DND-41 (cell line): ENCODE measurements around the gene COX6A1.

Source experiments
- ATAC-seq: fragments of 200-7000 bp; cut with Tn5 transposase; 3 replicates; pipeline ENCODE4 v1.9.1; 2021; ENCODE audit warnings: low read depth; ENCODE audit not compliant: insufficient read depth
- DNase-seq: peaks from one replicate; pipeline ENCODE4 v3.0.0-alpha.2; 2020
- H2AFZ ChIP-seq: 2 replicates; pipeline ENCODE4 v1.6.0; 2012; ENCODE audit warnings: low read depth, low read length
- H3K27ac ChIP-seq: 2 replicates; pipeline ENCODE4 v1.5.1; 2012; ENCODE audit warnings: low read length, inconsistent platforms
- H3K27me3 ChIP-seq: fragments of 200-600 bp; sonication (generic); 2 replicates; pipeline ENCODE4 v1.6.0; 2012; ENCODE audit warnings: low read length, mild to moderate bottlenecking, inconsistent platforms; ENCODE audit not compliant: insufficient read depth, poor library complexity
- H3K36me3 ChIP-seq: 2 replicates; pipeline ENCODE4 v1.5.1; 2012; ENCODE audit warnings: low read length, inconsistent platforms; ENCODE audit not compliant: insufficient read depth
- H3K4me1 ChIP-seq: 2 replicates; pipeline ENCODE4 v1.5.1; 2012; ENCODE audit warnings: mild to moderate bottlenecking, low read length; ENCODE audit not compliant: insufficient read depth
- H3K4me2 ChIP-seq: 2 replicates; pipeline ENCODE4 v1.6.0; 2012; ENCODE audit warnings: mild to moderate bottlenecking, moderate library complexity, low read length, inconsistent platforms; ENCODE audit not compliant: insufficient read depth
- H3K4me3 ChIP-seq, 2 experiments: fragments of 200-600 bp in 1 of 2; shearing (Covaris generic) in 1 of 2; 2 replicates each; pipeline ENCODE4 v1.5.1; 2012 to 2016; ENCODE audit warnings: inconsistent platforms in 2 of 2, low read length in 2 of 2, mild to moderate bottlenecking in 2 of 2, low read depth in 1 of 2, moderate library complexity in 1 of 2
- H3K79me2 ChIP-seq: 2 replicates; pipeline ENCODE4 v1.6.0; 2012; ENCODE audit warnings: low read length, inconsistent platforms; ENCODE audit not compliant: insufficient read depth
- H3K9ac ChIP-seq: 2 replicates; pipeline ENCODE4 v1.6.0; 2012; ENCODE audit warnings: low read depth, mild to moderate bottlenecking, inconsistent platforms, low read length, moderate library complexity
- H3K9me3 ChIP-seq: 2 replicates; pipeline ENCODE4 v1.5.1; 2012; ENCODE audit warnings: low read length, moderate library complexity, mild to moderate bottlenecking, inconsistent platforms; ENCODE audit not compliant: insufficient read depth, severe bottlenecking
- H4K20me1 ChIP-seq: 2 replicates; pipeline ENCODE4 v1.6.0; 2012; ENCODE audit warnings: low read length; ENCODE audit not compliant: insufficient read depth
- EZH2 ChIP-seq: IDR thresholded peaks from 3 replicates; pipeline ENCODE4 v1.6.1; 2012; ENCODE audit warnings: borderline replicate concordance, low read depth, mild to moderate bottlenecking, moderate library complexity, low read length, inconsistent platforms; ENCODE audit not compliant: severe bottlenecking
- TF ChIP-seq, protein P1 (sequence below): IDR thresholded peaks from 2 replicates; pipeline ENCODE4 v1.5.1; 2012; ENCODE audit warnings: borderline replicate concordance, low read length, moderate library complexity, mild to moderate bottlenecking; ENCODE audit not compliant: poor library complexity, severe bottlenecking; ENCODE audit errors: extremely low read depth

Gene COX6A1

DNA sequence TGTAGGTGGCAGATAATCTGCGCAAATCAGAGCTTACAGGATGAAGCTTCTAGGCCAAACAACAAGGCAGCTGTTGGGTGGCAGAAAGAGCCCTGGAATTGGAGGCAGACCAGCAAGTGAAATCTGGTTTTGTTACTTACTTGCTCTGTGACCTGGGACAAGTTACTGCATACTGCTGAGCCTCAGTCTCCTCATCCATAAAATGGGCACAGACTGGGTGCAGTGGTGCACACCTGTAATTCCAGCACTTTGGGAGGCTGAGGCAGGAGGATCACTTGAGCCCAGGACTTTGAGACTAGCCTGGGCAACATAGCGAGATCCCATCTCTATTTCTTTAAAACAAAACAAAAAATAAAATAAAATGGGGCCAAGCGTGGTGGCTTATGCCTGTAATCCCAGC, 31.4 kb upstream of the COX6A1 start:
- Histone ChIP-seq H3K4me2 (no peak overlapping the region), H3K36me3 (no peaks in the 10 kb centered on the region), H3K9ac (no peak overlapping the region), H2AFZ (no peak overlapping the region), H3K9me3 (no peaks in the 10 kb centered on the region), H3K4me1 (no peaks in the 10 kb centered on the region), H4K20me1 (no peaks in the 10 kb centered on the region), H3K27me3 (no peaks in the 10 kb centered on the region), H3K79me2 (no peaks in the 10 kb centered on the region), H3K4me3 (no peak overlapping the region), H3K27ac (no peak overlapping the region)
- ATAC-seq (no peak), DNase-seq (no peak)
- TF ChIP-seq, protein P1, sequence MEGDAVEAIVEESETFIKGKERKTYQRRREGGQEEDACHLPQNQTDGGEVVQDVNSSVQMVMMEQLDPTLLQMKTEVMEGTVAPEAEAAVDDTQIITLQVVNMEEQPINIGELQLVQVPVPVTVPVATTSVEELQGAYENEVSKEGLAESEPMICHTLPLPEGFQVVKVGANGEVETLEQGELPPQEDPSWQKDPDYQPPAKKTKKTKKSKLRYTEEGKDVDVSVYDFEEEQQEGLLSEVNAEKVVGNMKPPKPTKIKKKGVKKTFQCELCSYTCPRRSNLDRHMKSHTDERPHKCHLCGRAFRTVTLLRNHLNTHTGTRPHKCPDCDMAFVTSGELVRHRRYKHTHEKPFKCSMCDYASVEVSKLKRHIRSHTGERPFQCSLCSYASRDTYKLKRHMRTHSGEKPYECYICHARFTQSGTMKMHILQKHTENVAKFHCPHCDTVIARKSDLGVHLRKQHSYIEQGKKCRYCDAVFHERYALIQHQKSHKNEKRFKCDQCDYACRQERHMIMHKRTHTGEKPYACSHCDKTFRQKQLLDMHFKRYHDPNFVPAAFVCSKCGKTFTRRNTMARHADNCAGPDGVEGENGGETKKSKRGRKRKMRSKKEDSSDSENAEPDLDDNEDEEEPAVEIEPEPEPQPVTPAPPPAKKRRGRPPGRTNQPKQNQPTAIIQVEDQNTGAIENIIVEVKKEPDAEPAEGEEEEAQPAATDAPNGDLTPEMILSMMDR: no peak
- TF ChIP-seq EZH2: no peak

DNA sequence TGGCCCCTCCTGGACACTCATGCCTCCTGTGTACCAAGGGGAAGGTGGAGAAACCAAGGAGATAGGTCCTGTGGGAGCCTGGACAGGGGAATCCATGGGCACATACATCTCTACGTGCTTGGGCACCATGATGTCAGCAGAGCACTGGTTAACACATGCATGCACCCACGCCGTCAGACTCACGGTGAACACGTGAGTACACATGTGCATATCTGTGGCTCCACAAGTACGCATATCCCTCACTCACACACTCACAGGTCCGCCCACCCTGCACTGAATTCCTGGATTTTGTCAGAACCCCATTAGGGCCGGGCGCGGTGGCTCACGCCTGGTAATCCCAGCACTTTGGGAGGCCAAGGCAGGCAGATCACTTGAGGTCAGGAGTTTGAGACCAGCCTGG, 29.1 kb upstream of the COX6A1 start:
- ATAC-seq (no peak), DNase-seq (no peak)
- no peak overlapping the region for H3K27ac ChIP-seq
- H2AFZ ChIP-seq: no peak overlapping the region
- H3K9me3 ChIP-seq: no peaks in the 10 kb centered on the region
- H4K20me1 ChIP-seq: no peaks in the 10 kb centered on the region
- H3K27me3 ChIP-seq: no peaks in the 10 kb centered on the region
- no peaks in the 10 kb centered on the region for H3K4me1 ChIP-seq
- no peak overlapping the region for H3K4me3 ChIP-seq
- H3K79me2 ChIP-seq: no peaks in the 10 kb centered on the region
- no peak overlapping the region for H3K9ac ChIP-seq
- H3K36me3 ChIP-seq: no peaks in the 10 kb centered on the region
- H3K4me2 ChIP-seq: no peak overlapping the region
- TF ChIP-seq, protein P1: no peak
- no peak for TF ChIP-seq EZH2

DNA sequence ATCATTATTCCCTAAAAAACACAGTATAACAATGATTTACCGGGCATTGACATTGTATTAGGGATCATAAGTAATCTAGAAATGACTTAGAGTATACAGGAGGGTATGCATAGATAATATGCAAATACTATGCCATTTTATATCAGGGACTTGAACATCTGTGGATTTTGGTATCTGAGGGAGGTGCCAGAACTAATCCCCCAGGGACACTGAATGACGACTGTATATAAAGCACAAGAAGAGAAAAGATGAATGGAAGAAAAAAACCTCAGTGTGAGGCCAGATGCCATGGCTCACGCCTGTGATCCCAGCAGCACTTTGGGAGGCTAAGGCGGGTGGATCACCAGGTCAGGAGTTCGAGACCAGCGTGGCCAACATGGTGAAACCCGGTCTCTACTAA, 25.5 kb upstream of the COX6A1 start:
- Histone ChIP-seq H3K4me2 (no peak overlapping the region), H3K27me3 (no peaks in the 10 kb centered on the region), H3K9me3 (no peaks in the 10 kb centered on the region), H3K4me1 (no peaks in the 10 kb centered on the region), H3K36me3 (no peaks in the 10 kb centered on the region), H3K79me2 (no peaks in the 10 kb centered on the region), H3K9ac (no peak overlapping the region), H3K4me3 (no peak overlapping the region), H3K27ac (no peak overlapping the region), H4K20me1 (no peaks in the 10 kb centered on the region), H2AFZ (no peak overlapping the region)
- TF ChIP-seq, protein P1: no peak
- TF ChIP-seq EZH2: no peak
- DNase-seq (no peak), ATAC-seq (no peak)
